ENCODE measurements around the gene MAPK13.
"Not testable (repeated sequence)": the region's sequence is repeated elsewhere in the genome, so short reads cannot be mapped to it uniquely, and the experiment has no call there.

MAPK13 gene

DNA sequence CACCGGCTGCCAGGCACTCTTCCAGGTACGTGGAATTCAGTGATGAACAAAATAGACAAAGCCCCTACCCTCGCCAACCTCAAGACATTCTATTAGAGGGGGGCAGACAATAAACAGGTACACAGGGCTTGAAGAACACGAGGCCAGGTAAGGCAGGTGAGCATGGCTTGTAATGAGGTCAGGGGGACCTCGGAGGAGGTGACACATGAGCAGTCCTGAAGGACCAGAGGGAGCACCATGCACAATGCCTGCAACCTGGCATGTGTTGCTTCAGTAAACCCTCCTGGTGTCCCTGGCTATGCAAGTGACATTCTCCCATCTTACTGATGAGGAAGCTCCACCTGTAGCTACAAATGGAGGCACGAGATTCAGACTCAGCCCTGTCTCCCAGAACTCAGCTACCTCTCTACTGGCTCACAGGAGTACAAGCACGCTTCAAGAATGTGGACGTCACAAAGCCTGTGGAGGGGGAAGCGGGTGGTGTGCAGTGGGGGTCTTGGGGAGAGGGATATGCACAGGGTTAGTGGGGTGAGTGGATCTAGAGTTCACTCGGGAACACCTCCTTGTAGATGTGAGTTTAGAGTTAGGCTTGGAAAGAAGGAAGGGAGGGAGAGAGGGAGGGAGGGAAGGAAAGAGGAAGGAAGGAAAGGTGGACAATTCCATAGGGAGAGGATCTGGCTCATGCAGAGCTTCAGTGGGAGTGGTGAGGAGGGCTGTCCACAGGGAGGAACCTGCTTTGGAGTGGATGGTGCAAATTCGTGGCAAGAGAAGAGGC, 7.6 kb upstream of the MAPK13 start:
- TF ChIP-seq TAF1 (IDR thresholded peaks at IDR 0.05; ENCODE audit: borderline replicate concordance, low read depth, low read length), result no peak
- TF ChIP-seq POLR2A (IDR thresholded peaks at IDR 0.05; ENCODE audit: low read depth, low read length), result no peak
- no peak for TF ChIP-seq POLR2AphosphoS5 (IDR thresholded peaks at IDR 0.05; ENCODE audit: low read depth, low read length)
- DNase-seq (ENCODE audit: insufficient read length) (no peak), FAIRE-seq (no peak)

DNA sequence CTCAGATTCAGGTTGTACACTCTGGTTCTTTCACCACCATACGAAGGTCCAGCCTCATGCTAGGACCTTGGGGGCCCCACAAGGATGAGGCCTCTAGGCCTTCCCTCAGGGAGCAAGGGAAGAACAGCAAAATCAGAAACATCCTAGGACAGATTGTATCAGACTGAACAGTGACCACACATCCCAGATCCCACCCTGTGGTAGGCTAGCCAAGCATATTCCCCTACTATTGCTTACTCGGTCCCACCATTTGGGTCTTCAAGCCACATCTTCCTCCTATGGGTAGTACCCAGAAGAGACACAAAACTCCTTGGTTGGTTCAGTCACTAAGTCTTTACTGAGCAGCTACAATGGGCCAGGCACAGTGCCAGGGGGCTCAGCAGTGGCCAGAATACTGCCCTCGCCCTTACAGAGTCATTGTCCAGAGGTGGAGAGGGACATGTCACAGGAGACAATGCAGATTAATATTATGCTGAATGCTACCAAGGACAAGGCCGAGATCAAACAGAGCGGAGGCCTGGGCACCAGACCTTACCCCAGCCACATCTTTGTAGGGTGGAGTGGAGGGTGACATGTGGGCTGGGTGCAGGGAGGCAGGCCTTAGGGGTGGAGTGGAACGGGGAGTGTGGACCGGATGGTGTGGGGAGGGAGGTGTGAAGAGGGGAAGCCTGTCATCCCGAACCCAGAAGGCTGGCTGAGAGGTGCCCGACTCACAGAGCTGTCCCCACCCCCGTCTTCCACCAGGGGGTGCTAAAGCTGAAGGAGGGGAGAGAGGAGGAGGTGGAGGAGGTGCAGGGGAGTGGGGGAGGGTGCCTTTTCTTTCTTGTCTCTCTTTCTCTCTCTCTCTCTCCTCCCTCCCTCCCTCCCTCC, 6.8 kb upstream of the MAPK13 start:
- FAIRE-seq, result no peak
- peak; percentile 69 for DNase-seq (ENCODE audit: insufficient read length)
- no peak for TF ChIP-seq TAF1 (IDR thresholded peaks at IDR 0.05; ENCODE audit: borderline replicate concordance, low read depth, low read length)
- no peak for TF ChIP-seq POLR2AphosphoS5 (IDR thresholded peaks at IDR 0.05; ENCODE audit: low read depth, low read length)
- TF ChIP-seq POLR2A (IDR thresholded peaks at IDR 0.05; ENCODE audit: low read depth, low read length), result no peak

DNA sequence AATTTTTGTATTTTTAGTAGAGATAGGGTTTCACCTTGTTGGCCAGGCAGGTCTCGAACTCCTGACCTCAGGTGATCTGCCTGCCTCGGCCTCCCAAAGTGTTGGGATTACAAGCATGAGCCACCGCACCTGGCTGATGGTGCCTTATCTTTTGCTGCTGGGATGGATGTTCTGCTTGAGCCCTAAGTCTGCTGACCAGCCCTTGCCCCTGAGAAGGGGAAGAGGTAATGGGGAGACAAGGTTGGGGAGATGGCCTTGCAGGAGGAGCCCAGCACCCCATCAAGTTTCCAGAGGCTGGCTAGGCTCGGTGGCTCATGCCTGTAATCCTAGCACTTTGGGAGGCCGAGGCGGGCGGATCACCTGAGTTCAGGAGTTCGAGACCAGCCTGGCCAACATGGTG, 6.0 kb upstream of the MAPK13 start:
- FAIRE-seq, result not testable (repeated sequence)

DNA sequence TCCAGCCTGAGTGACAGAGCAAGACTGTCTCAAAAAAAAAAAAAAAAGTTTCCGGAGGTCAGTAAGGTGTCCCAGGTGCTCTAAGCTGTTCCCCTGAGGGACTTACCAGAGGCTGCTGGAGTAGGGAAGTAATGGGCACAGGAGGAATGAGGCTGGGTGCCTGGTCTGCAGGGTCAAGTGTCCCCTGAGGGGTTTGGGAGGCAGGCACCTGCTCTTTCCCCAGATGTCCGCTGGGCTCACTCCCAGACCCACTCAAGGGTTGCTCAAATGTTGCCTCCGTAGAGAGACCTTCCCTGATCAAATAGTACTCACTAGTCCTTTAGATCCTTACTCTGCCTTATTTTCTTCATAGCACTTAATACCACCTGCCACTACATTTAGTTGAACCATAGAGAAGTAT, 5.4 kb upstream of the MAPK13 start:
- DNase-seq (ENCODE audit: insufficient read length) (no peak), FAIRE-seq (no peak)
- TF ChIP-seq POLR2AphosphoS5 (IDR thresholded peaks at IDR 0.05; ENCODE audit: low read depth, low read length) (no peak), TAF1 (IDR thresholded peaks at IDR 0.05; ENCODE audit: borderline replicate concordance, low read depth, low read length) (no peak), POLR2A (IDR thresholded peaks at IDR 0.05; ENCODE audit: low read depth, low read length) (no peak)

More for the DNA sequence above, 6.0 kb upstream of the MAPK13 start:
- DNase-seq (ENCODE audit: insufficient read length), result not testable (repeated sequence)

DNA sequence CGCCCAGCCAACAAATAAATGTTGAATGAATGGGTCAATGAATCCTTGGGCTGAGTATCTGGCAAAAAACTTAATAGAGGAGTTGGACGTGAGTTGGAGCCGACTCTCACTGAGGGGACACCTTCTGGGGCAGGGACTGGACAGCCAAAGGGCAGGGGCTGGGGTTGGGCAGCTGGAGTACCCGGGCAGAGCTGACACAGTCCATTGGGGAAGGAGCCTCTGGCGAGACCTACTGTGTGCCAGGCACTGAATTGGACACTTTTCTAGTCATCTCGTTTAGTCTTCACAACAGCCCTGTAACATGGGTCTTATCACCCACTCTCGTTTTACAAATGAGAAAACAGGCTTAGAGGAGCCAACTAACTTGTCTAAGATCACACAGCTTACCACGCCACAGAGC, 4.7 kb upstream of the MAPK13 start:
- DNase-seq (ENCODE audit: insufficient read length) (no peak), FAIRE-seq (no peak)
- no peak for TF ChIP-seq POLR2AphosphoS5 (IDR thresholded peaks at IDR 0.05; ENCODE audit: low read depth, low read length)
- TF ChIP-seq TAF1 (IDR thresholded peaks at IDR 0.05; ENCODE audit: borderline replicate concordance, low read depth, low read length), result no peak
- TF ChIP-seq POLR2A (IDR thresholded peaks at IDR 0.05; ENCODE audit: low read depth, low read length), result no peak

DNA sequence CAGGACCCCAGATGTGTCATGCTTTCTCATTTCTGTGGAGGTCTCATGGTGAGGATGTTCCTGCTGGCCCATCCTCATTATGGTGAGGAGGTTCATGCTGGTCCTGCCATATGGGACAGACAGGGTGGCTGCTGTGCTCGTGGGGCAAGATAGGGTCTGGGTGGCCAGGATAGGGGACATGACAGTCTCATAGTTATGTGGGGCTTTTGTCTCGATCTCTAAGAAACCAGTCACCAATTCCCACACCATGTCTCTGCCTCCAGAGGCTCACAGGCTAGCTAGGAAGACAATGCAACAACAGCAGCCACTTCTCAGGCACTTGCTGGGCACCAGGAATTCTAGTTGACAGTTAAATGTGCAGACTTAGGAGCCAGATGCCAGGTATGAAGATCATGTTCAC, 4.2 kb upstream of the MAPK13 start:
- DNase-seq (ENCODE audit: insufficient read length), result no peak
- TF ChIP-seq POLR2A (IDR thresholded peaks at IDR 0.05; ENCODE audit: low read depth, low read length) (no peak), POLR2AphosphoS5 (IDR thresholded peaks at IDR 0.05; ENCODE audit: low read depth, low read length) (no peak), TAF1 (IDR thresholded peaks at IDR 0.05; ENCODE audit: borderline replicate concordance, low read depth, low read length) (no peak)
- FAIRE-seq, result no peak

DNA sequence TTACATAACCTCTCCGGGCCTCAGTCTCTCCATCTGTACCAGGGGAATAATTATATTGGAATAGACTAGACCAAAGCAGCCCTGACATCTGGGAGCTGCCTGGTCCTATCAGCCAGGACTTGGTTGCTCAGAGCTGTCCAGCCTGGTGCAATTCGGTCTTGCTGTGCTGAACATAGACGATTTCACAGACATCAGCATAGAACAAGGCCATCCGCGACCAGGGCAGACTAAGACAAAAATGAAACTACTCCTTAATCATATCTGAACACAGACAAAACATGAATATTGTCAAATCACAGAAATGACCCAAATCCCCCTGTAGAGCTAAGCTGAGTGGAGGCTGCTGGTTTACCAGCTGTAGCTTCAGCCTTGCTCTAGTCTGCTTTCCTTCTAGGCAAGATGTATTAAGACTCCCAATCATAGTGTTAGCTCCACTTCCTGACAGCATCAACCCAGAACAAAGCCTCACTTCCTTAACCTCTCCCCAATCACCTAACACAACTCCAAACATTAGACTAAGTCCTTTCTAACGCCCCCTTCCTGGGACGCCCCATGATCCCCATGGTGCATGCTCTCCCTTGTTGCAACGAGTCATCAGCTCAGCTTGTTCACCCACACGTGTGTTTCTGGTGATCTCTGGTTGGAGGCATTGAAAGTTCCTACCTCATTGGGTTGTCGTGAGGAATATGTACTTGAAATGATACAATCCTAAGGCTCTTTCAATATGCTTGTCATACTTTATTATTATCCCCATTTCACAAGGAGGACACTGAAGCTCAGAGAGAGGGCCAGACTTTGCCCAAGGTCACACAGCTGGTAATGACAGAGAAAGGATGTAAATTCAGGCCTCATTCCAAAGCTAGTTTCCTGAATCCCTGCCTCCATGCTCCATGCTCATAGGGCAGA, 3.5 kb upstream of the MAPK13 start:
- no peak for TF ChIP-seq TAF1 (IDR thresholded peaks at IDR 0.05; ENCODE audit: borderline replicate concordance, low read depth, low read length)
- no peak for TF ChIP-seq POLR2AphosphoS5 (IDR thresholded peaks at IDR 0.05; ENCODE audit: low read depth, low read length)
- no peak for TF ChIP-seq POLR2A (IDR thresholded peaks at IDR 0.05; ENCODE audit: low read depth, low read length)
- no peak for DNase-seq (ENCODE audit: insufficient read length)
- FAIRE-seq, result no peak

DNA sequence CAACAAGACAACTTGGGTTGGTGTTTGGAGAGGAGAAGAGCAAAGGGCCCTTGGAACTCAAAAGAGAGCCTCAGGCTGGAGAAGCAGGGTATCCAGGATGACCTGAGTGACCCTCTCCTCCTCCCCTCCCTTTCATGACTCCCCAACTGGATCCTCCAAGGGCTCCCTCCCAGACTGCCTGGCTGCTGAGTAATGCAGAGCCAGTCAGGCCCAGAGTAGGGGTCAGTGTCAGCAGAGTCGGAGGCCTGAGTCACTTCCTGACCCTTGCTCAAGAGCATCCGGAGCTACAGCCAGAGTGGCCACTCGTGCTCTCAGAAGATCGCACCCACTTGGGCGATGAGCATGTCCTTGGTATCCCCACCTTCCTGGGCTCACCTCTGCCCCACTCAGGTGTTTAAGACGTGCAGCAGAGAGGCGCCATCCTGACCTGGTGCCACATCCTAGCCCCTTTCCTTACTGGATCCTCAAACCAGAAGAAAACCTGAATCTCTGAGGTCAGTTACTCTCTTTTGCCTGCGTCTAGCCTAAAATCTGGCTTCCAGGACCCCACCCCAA, 2.8 kb upstream of the MAPK13 start:
- TF ChIP-seq POLR2AphosphoS5 (IDR thresholded peaks at IDR 0.05; ENCODE audit: low read depth, low read length), result no peak
- no peak for TF ChIP-seq POLR2A (IDR thresholded peaks at IDR 0.05; ENCODE audit: low read depth, low read length)
- TF ChIP-seq TAF1 (IDR thresholded peaks at IDR 0.05; ENCODE audit: borderline replicate concordance, low read depth, low read length), result no peak
- FAIRE-seq, result no peak
- DNase-seq (ENCODE audit: insufficient read length), result no peak

DNA sequence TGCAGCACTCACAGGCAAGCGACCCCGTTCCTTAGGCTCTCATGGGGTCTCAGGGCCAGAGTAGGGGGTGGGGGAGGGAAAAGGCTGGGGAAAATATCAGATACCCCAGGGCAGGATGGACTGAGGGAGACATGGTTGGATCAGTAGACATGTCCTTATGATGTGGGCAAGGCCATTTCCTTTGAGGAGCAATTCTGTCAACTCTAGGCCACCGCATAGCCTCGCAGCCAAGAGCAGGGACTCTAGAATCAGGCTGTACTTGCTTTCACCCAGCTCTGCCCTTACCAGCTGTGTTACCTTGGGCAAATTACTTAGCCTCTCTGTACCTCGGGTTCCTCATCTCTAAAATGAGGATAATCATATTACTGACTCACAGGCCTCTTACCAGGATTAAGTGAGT, 2.2 kb upstream of the MAPK13 start:
- FAIRE-seq (no peak), DNase-seq (ENCODE audit: insufficient read length) (no peak)
- TF ChIP-seq POLR2AphosphoS5 (IDR thresholded peaks at IDR 0.05; ENCODE audit: low read depth, low read length) (no peak), POLR2A (IDR thresholded peaks at IDR 0.05; ENCODE audit: low read depth, low read length) (no peak), TAF1 (IDR thresholded peaks at IDR 0.05; ENCODE audit: borderline replicate concordance, low read depth, low read length) (no peak)

DNA sequence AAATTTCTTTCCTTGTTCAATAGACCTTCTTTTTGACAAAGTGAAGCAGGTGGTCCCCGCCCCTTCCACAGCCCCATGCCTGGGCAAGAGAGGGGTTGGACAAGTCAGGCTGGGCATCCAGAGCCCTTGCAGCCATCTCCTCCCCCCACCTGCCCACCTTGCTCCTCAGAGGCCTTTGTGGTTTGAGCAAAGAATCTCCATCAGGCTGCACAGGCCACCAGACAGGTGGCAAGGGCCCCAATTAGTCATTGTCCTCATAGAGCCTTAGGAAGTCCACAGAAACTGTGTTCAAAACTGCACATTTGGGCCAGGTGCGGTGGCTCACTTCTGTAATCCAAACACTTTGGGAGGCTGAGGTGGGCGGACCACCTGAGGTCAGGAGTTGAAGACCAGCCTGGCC, 1.5 kb upstream of the MAPK13 start:
- DNase-seq (ENCODE audit: insufficient read length) (no peak), FAIRE-seq (no peak)
- TF ChIP-seq POLR2AphosphoS5 (IDR thresholded peaks at IDR 0.05; ENCODE audit: low read depth, low read length) (no peak), TAF1 (IDR thresholded peaks at IDR 0.05; ENCODE audit: borderline replicate concordance, low read depth, low read length) (no peak), POLR2A (IDR thresholded peaks at IDR 0.05; ENCODE audit: low read depth, low read length) (no peak)

DNA sequence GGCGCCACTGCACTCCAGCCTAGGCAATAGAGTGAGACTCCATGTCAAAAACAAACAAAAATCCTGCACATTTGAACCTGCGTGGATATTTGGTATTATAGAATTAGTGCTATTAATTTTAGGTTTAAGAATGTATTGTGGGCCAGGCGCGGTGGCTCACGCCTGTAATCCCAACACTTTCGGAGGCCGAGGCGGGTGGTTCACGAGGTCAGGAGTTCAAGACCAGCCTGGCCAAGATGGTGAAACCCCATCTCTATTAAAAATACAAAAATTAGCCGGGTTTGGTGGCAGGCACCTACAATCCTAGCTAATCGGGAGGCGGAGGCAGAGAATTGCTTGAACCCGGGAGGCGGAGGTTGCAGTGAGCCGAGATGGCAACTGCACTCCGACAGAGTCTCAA, 979 bp upstream of the MAPK13 start:
- not testable (repeated sequence) for DNase-seq (ENCODE audit: insufficient read length); FAIRE-seq

Measured in GM12892 (cell line).